SW480 (cell line): ENCODE data around the gene EHD4.
A peak's percentile ranks its signal among the peaks of the same experiment; 100 is the strongest.

Experiments
- DNase-seq: peaks from one replicate; pipeline ENCODE4 v3.0.0-alpha.2; 2016; ENCODE audit warnings: low spot score

EHD4 gene

DNA sequence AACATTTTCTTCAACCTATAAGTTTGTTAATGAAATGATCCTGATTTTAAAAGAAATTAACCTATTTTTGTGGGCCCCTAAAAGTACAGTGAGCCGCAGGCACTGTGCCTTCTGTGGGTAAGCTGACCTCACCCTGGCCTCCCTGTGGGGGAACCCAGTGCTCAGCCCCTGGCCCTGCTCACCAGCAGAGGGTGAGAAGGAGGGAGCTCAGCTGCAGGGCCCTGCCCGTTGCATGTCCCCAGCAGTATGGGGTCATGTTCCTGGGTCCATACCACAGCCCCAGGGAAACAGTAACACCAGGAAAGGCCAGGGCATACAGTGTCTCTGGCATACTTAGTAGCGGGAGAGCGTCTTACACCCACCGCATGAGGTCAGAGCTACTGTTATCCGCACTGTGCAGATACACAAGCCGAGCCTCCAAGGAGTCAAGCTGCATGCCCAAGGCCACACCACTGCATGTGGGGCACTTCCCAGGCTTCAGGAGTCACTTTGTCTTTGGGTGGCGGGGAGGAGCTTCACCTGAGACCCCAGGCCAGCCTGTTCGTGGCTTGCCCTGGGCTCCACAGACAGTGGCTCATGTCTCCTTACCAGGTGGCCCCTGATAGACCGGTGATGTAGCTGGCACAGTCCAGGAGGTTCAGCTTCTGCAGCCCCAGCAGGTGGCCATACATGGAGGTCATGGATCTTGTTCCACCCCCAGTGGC is 22.6 kb upstream of the EHD4 start:
- no peak for DNase-seq

DNA sequence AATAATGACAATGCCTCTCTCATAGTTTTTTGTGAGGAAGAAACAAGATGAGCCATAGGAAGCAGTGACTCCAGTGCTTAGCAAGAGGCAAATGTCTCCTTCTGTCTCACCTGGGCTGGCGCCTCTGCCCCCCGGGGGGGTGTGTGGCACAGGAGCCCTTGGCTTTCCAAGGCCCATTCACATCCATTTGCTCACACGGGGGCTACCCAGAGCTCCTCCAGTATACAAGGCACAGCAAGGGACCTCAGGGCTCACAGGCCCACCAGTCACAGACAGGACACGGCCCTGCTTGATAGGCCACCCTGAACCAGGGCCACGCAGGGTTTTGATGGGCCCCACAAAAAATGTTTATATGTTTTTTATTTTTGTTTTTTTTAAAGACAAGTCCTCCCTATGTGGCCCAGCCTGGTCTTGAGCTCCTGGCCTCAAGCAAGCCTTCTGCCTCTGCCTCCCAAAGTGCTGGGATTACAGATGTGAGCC is 21.9 kb upstream of the EHD4 start:
- no peak for DNase-seq

- no peak for DNase-seq
These were observed 21.3 kb upstream of the EHD4 start for GRCh38 chr15:41993472-41994170.

DNA sequence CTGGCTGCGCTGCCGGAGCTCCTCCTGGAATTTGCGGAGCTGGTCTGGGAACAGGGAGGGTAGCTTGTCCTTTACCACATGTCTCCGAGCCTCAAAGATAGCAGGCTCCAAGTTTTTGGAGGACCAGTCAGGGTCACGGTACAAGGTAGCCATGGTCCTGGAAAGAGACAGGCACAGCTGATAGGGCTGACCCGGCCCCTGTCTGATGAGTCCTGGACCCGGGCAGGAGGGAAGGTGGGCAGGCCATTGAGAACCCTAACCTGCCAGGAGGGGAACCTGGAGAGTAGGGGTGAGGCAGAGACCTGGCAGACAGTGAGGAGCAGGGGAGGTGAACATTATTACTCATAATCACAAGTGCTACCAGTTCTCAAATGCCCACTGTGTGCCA is 20.4 kb upstream of the EHD4 start:
- no peak for DNase-seq

DNA sequence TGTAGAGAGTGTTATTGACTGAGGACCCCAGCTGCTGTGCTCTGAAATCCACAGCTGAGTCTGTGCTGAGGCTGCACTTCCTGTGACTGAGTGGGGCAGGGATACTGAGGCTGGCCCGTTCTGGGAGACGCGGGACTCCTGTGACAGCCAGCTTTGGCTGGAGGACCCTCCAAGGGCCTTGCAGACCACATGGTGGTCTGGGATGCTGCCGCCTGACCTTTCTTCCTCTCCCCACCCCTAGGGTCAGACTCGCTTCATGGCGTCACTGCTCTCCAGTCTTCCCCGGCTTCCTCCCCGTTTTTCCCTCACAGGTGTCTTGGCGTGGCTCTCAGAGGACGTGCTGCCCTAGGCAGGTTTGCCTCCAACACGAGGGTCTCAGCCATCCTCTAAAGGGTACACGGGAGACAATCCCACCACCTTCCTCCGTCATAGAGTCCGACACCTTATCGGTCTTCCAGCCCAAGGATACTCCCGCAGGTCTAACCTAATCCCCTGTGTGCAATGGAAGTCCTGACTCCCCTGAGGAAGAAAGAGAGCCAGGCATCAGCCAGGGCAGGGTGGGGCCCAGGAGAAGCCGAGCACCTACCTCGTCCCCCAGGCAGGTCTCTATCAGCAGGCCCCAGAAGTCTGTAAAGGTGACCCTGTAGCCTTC is 19.9 kb upstream of the EHD4 start:
- no peak for DNase-seq

- DNase-seq, result no peak
These were observed 18.3 kb upstream of the EHD4 start for GRCh38 chr15:41990691-41991090.

DNA sequence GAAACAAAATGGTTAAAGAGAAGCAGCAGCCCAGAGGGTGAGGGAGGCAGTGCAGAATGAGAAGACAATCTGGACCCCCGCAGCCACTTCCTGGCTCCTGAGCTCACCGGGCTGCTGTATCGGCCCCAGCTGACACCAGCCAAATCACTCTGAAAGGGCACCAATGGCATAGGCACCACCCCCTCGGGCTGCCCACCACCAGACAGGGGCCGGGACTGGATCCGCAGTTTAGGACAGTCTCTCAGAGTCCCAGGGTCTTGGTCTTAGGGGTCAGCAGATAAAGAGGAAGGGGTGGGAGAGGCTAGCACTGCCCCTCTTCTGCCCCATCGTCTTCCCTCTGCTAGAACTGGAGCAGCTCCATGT is 17.9 kb upstream of the EHD4 start:
- no peak for DNase-seq

GRCh38 chr15:41989573-41990242 is 17.4 kb upstream of the EHD4 start:
- DNase-seq, result peak; percentile 38

GRCh38 chr15:41988896-41989572 is 16.7 kb upstream of the EHD4 start:
- DNase-seq, result no peak

DNA sequence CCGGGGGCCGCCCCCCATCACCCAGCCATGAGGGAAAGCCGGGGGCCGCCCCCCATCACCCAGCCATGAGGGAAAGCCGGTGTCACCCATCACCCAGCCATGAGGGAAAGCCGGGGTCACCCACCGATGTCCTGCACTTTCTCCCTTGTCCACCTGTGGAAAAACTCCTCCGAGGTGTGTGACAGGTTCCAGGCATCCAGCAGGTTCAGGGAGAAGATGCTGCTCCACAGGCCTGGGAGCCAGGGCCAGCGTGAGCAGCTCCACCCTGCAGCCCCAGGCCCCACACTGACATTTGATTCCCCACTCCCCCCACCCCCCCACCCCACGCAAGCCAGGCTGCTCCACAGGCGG is 15.5 kb upstream of the EHD4 start:
- DNase-seq, result no peak

- no peak for DNase-seq
These were observed 15.0 kb upstream of the EHD4 start for GRCh38 chr15:41987246-41987924.

GRCh38 chr15:41985236-41986160 is 13.1 kb upstream of the EHD4 start:
- no peak for DNase-seq

- no peak for DNase-seq
These were observed 12.3 kb upstream of the EHD4 start for GRCh38 chr15:41984622-41985021.

DNA sequence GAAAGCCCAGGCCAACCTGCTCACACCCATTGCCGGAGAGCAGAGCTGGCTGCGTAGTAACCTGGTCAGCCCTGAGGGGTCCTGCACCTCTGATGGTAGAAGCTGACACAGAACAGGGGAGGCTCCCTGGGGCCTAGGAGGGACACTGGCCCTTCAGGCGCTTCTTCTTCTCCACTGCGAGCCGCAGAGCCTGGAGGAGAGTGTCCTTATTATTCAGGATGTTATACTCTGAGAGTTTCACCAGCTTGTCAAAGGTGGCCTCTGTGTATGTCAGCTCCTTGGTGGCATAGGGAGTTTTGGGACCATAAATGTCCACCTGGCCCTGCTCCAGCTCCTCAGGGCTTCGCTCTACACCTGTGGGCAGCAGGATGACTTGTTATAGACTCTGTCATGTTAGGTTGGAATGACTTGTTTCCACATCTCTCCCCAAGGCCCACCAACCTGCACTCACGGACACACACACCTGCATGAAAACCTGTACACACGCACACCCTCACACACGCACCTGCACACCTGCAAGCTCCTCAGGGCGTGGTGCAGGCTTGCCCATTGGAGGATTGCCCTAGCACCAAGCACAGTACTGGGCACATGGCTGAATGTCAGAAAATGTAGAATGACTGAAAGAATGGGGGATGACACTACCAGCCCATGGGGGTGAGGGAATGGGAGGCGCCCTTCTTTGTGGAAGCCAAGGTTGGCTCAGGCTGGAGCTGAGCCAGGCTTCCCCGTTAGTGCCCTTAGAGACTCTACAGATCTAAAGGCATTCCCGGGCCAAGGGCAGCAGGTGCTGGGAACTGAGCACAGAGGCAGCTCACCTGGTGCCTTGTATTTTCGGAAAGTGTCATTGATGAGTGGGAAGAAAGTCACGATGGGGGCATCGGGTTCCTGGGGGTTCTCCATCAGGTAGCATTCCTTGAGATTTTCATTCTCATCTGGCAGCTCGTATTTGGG is 11.5 kb upstream of the EHD4 start:
- DNase-seq, result no peak

- no peak for DNase-seq
These were observed 10.9 kb upstream of the EHD4 start for GRCh38 chr15:41983221-41983620.

DNA sequence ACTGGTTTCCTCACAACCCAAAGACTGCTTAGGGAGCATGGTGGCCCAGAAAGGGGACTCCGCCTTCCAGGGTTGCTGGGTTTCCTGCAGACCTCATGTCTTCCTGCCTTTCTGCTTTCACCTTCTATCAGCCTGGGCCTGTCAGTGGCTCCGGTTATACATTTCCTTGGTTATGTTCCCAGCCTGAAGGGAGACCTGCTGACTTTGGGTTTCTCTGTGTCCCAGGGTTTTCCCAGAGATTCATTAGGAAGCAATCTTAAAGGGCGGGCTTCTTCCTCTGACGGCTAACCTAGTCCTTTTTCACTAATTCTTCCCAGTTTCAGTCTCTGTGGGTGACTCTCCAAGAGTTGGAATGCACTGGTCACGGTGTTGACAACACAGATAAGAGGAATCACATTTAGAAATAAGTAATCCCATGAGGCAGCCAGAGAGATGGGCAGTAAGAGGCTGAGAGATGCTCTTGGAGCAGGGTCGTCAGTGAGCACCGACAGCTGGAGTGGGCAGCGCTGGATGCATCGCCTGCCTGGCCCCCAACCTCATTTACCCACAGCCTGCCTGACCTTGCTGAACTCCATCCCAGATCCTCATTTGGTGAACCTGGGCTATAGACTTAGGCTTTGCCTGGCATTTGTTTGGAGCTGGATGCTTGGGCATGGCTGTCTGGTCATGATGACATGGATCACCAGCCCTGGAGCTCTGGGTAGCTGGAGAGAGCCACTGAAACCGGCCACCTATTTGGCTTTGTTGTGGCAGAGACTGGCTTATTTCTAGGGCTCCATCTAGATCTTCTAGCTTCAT is 10.0 kb upstream of the EHD4 start:
- DNase-seq, result no peak

DNA sequence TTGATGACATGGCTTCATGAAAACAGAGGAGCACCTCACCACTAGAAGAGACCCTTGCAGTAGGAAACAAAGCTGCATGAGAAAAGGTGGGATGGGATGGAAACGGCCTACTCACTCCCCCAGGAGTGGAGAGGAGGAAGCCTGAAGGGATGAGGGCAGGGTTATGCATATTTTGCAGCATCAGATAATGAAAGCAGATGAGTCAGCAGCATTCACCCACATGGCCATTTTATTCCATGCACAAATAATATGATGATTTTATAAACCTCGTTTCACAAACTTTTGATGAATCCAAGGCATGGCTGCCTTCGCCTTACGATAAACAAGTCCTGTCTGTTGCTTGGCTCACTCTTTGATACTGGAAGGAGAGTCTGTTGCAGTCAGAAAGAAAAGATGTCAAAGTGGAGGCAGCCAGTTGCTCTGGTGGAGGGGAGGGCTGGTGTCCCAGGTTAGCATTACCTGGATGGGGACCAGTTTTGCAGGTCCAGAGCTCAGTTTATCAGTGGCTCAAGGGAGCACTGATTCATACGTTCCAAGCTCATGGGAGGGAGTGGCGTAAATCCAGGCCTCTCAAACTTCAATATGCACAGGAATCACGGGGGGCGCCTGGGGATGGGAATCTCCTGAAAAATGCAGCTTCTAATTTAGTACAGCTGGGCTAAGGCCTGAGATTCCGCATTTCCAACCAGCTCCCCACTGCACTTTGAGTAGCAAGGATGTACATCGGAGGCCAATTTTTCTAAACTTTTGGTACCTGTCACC is 9.2 kb upstream of the EHD4 start:
- DNase-seq, result no peak
